Stomach (tissue), 9 donors: ENCODE data around the gene GRHL1. TPM values are rescaled to one million over a fixed set of nuclear protein-coding genes. Genes with fewer than 3 reads are reported as not detected.

Experiments used
- DNase-seq, 2 donors: peaks; one replicate each; pipeline versions ENCODE4 v3.0.0 to v3.0.0-alpha.2; 2013 to 2019
- H3K27ac ChIP-seq, 5 donors: fragments of 200-600 bp in 4 of 5; sonication (generic) in 4 of 5; one replicate each; pipeline ENCODE4 v1.5.1; 2013 to 2019; ENCODE audit warnings: mild to moderate bottlenecking in 1 of 5, moderate library complexity in 1 of 5
- H3K27me3 ChIP-seq, 3 donors: fragments of 200-600 bp; sonication (generic); one replicate each; pipeline ENCODE4 v1.5.1; 2017 to 2019; ENCODE audit warnings: mixed run types in 1 of 3
- H3K36me3 ChIP-seq, 4 donors: fragments of 200-600 bp; sonication (generic); 1 replicate in 3 of 4; 2 replicates in 1 of 4; pipeline ENCODE4 v1.5.1; 2016 to 2019
- H3K4me1 ChIP-seq, 4 donors: fragments of 200-600 bp; sonication (generic); one replicate each; pipeline ENCODE4 v1.5.1; 2016 to 2019
- H3K4me3 ChIP-seq, 4 donors: fragments of 200-600 bp; sonication (generic) in 3 of 4; one replicate each; pipeline ENCODE4 v1.5.1; 2016 to 2019; ENCODE audit warnings: mild to moderate bottlenecking in 1 of 4
- H3K9me3 ChIP-seq, 4 donors: fragments of 200-600 bp; sonication (generic); one replicate each; pipeline ENCODE4 v1.5.1; 2016 to 2019
- CTCF ChIP-seq, 7 experiments: fragments of 450-650 bp in 4 of 7; fragments of 200-600 bp in 3 of 7; sonication (generic) in 3 of 7; IDR thresholded peaks; one replicate each; pipeline ENCODE4 v1.5.1; 2016 to 2019; ENCODE audit warnings: antibody characterized with exemption in 7 of 7, control low read depth in 2 of 7, mild to moderate bottlenecking in 1 of 7
- EP300 ChIP-seq: sonication (generic); formaldehyde crosslinking; IDR thresholded peaks from one replicate; pipeline ENCODE4 v1.6.1; 2017; ENCODE audit warnings: antibody characterized with exemption
- POLR2A ChIP-seq, 4 donors: fragments of 450-650 bp; IDR thresholded peaks; one replicate each; pipeline ENCODE4 v1.6.1; 2016; ENCODE audit warnings: antibody characterized with exemption in 4 of 4, control low read depth in 2 of 4, mild to moderate bottlenecking in 1 of 4, moderate library complexity in 1 of 4
- POLR2AphosphoS5 ChIP-seq, 3 donors: sonication (generic); formaldehyde crosslinking; IDR thresholded peaks; one replicate each; pipeline ENCODE4 v1.6.1; 2016; ENCODE audit warnings: antibody characterized with exemption in 3 of 3
- WGBS, 5 donors: extraction: QIAGEN DNeasy Blood & Tissue Kit in 3 of 5; methylation state at CpG; one replicate each; pipeline versions ENCODE4 v1.1.5 to v1.1.7; 2013 to 2018; 5-methylcytosine and 5-hydroxymethylcytosine counted together
- intact Hi-C: fragments of 100-400 bp; cut with DNase I; formaldehyde crosslinking; loops from one replicate; pipeline ENCODE4 v1.15.1; 2023; ENCODE audit warnings: low total_unique reads
- polyA plus RNA-seq, 3 donors: library from polyadenylated mRNA; stranded (reverse); fragments of 200-250 nt; gene quantifications; one replicate each; pipeline ENCODE4 v1.2.3, GENCODE V29; 2013
- total RNA-seq, 5 donors: library from RNA; depleted of rRNA; stranded (reverse); fragments of >200 nt; gene quantifications; one replicate each; pipeline versions ENCODE4 v1.1.0 to v1.2.3, GENCODE V29; 2014 to 2016
- donor health status: healthy with polysubstance abuse.
- donor health status: Bipolar disorder and iron deficiency.
- donor health status: healthy.

The GRHL1 gene
- total and polyA plus RNA-seq, 8 donors = 0.89 to 16.5 (median 3.8) TPM

- Histone ChIP-seq H3K4me1 (no peaks in the 10 kb centered on the region), H3K9me3 (no peaks in the 10 kb centered on the region), H3K36me3 (no peaks in the 10 kb centered on the region), H3K27ac (no peak overlapping the region), H3K27me3 (no peaks in the 10 kb centered on the region), H3K4me3 (no peak overlapping the region)
- no peak for DNase-seq
- TF ChIP-seq POLR2A (IDR thresholded peaks at IDR 0.05) (no peak), POLR2AphosphoS5 (IDR thresholded peaks at IDR 0.05) (no peak), EP300 (no peak), CTCF (IDR thresholded peaks at IDR 0.05) (no peak)
- WGBS, 5 donors = 76 to 83% (median 81%) methylated on average over 5 to 10 of the region's 10 CpGs
- intact Hi-C loops = no loop called here
Measured at GRCh38 chr2:10022966-10023662, 71.6 kb downstream of the GRHL1 start.

- Histone ChIP-seq H3K27me3 (no peaks in the 10 kb centered on the region), H3K4me1 (peaks cover 0 to 21% (median 14%) of the 10 kb centered on the region in 4 donors), H3K4me3 (no peak overlapping the region), H3K9me3 (no peaks in the 10 kb centered on the region), H3K27ac (no peak overlapping the region), H3K36me3 (no peaks in the 10 kb centered on the region)
- no peak for DNase-seq
- intact Hi-C loops = no loop called here
- WGBS, 5 donors = 79 to 88% (median 83%) methylated on average over 4 to 8 of the region's 8 CpGs
- TF ChIP-seq POLR2A (IDR thresholded peaks at IDR 0.05) = no peak
- no peak for TF ChIP-seq EP300
- no peak for TF ChIP-seq POLR2AphosphoS5 (IDR thresholded peaks at IDR 0.05)
- no peak for TF ChIP-seq CTCF (IDR thresholded peaks at IDR 0.05)
Measured at GRCh38 chr2:10026940-10027569, 75.6 kb downstream of the GRHL1 start.

GRCh38 chr2:10027660-10028330 is 76.3 kb downstream of the GRHL1 start:
- intact Hi-C loops = no loop called here
- peaks cover 0 to 21% (median 14%) of the 10 kb centered on the region in 4 donors for H3K4me1 ChIP-seq
- H3K9me3 ChIP-seq = no peaks in the 10 kb centered on the region
- H3K36me3 ChIP-seq = no peaks in the 10 kb centered on the region
- H3K4me3 ChIP-seq = no peak overlapping the region
- H3K27me3 ChIP-seq = no peaks in the 10 kb centered on the region
- H3K27ac ChIP-seq = peak overlapping the region in 1 of 5 donors; percentile 61
- no peak for TF ChIP-seq EP300
- TF ChIP-seq POLR2AphosphoS5 (IDR thresholded peaks at IDR 0.05) = no peak
- TF ChIP-seq POLR2A (IDR thresholded peaks at IDR 0.05) = no peak
- TF ChIP-seq CTCF (IDR thresholded peaks at IDR 0.05) = no peak
- 89 to 93% (median 91%) methylated on average over 16 of the region's 16 CpGs for WGBS, 5 donors
- no peak for DNase-seq

GRCh38 chr2:10028407-10028987 is 77.0 kb downstream of the GRHL1 start:
- no peak for DNase-seq
- H3K27ac ChIP-seq = peak overlapping the region in 3 of 5 donors; percentile 55 to 61 (median 61)

More at GRCh38 chr2:10028407-10028987, 77.0 kb downstream of the GRHL1 start:
- H3K27me3 ChIP-seq = no peaks in the 10 kb centered on the region
- 85 to 92% (median 88%) methylated on average over 16 of the region's 16 CpGs for WGBS, 5 donors
- no peak for TF ChIP-seq POLR2AphosphoS5 (IDR thresholded peaks at IDR 0.05)
- no peak for TF ChIP-seq EP300
- TF ChIP-seq CTCF (IDR thresholded peaks at IDR 0.05) = no peak
- TF ChIP-seq POLR2A (IDR thresholded peaks at IDR 0.05) = no peak
- intact Hi-C loops = no loop called here
- no peak overlapping the region for H3K4me3 ChIP-seq
- H3K9me3 ChIP-seq = no peaks in the 10 kb centered on the region
- H3K36me3 ChIP-seq = no peaks in the 10 kb centered on the region
- peaks cover 0 to 21% (median 14%) of the 10 kb centered on the region in 4 donors for H3K4me1 ChIP-seq
